Measurements from ENCODE around the gene ANP32A. TPM values are rescaled to one million over a fixed set of nuclear protein-coding genes. Genes with fewer than 3 reads are reported as not detected.

Gene ANP32A
- total and polyA plus RNA-seq, 9 of the 15 experiments (the other 6 are each of a cell fraction or from before 2014, with no cell fraction given) = 13.2 to 656 (median 210) TPM

- TF ChIP-seq FIP1L1 (IDR thresholded peaks at IDR 0.05; ENCODE audit: low read depth, low read length, poor library complexity, severe bottlenecking) = no peak
- no peak for TF ChIP-seq SMAD1 (IDR thresholded peaks at IDR 0.05; ENCODE audit: low read depth, low read length, partially characterized antibody)
- no peak for TF ChIP-seq UBTF (IDR thresholded peaks at IDR 0.05; ENCODE audit: borderline replicate concordance in 1 of 2, low read depth in 2 of 2, low read length in 2 of 2)
- TF ChIP-seq SLC30A9 (CRISPR knock-in tag; IDR thresholded peaks at IDR 0.05) = no peak
- TF ChIP-seq MGA (IDR thresholded peaks at IDR 0.05) = no peak
- TF ChIP-seq MAFF (IDR thresholded peaks at IDR 0.05; ENCODE audit: low read length) = no peak
- no peak for TF ChIP-seq SRF (CRISPR knock-in tag; IDR thresholded peaks at IDR 0.05)
- TF ChIP-seq IFI16 (CRISPR knock-in tag; IDR thresholded peaks at IDR 0.05) = no peak
Measured at GRCh38 chr15:68868296-68868695, 47.6 kb upstream of the ANP32A start (continued).

All from K562 (cell line).